ENCODE measurements around the gene SOX15.
A peak's percentile ranks its signal among the peaks of the same experiment; 100 is the strongest.

Gene SOX15

GRCh38 chr17:7550344-7550743 is 39.5 kb downstream of the SOX15 start:
- Histone ChIP-seq H3K4me2 (ENCODE audit: low read depth, low read length, poor library complexity, severe bottlenecking) (no peak overlapping the region), H2AFZ (ENCODE audit: low read length) (no peak overlapping the region), H3F3A (ENCODE audit: low read depth) (no peaks in the 10 kb centered on the region), H3K9ac (ENCODE audit: low read depth, low read length, poor library complexity, severe bottlenecking) (no peak overlapping the region), H4K20me1 (ENCODE audit: insufficient read depth, low read length, poor library complexity, severe bottlenecking) (no peaks in the 10 kb centered on the region), H3K4me3 (ENCODE audit: low read length, poor library complexity, severe bottlenecking) (no peak overlapping the region), H3K9me3 (ENCODE audit: insufficient read depth, low read depth, low read length) (no peaks in the 10 kb centered on the region), H3K27me3 (ENCODE audit: insufficient read depth, low read length, poor library complexity, severe bottlenecking) (no peaks in the 10 kb centered on the region), H3K79me2 (ENCODE audit: insufficient read depth, low read length) (no peaks in the 10 kb centered on the region), H3K9me2 (replicated peaks; ENCODE audit: low read depth, low read length) (no peaks in the 10 kb centered on the region), H3K4me1 (ENCODE audit: insufficient read depth, low read length, poor library complexity, severe bottlenecking) (peaks cover 4% of the 10 kb centered on the region), H3K36me3 (ENCODE audit: insufficient read depth, low read length) (no peaks in the 10 kb centered on the region)
- TF ChIP-seq EZH2phosphoT487 (IDR thresholded peaks at IDR 0.05; ENCODE audit: borderline replicate concordance) (no peak), CTCF (conservative IDR thresholded peaks at IDR 0.05; ENCODE audit: low read length) (no peak)

- Histone ChIP-seq H3K4me1 (ENCODE audit: insufficient read depth, low read length, poor library complexity, severe bottlenecking) (peaks cover 4% of the 10 kb centered on the region), H3K4me3 (ENCODE audit: low read length, poor library complexity, severe bottlenecking) (peak overlapping the region; percentile 70), H3K9me2 (replicated peaks; ENCODE audit: low read depth, low read length) (no peaks in the 10 kb centered on the region), H2AFZ (ENCODE audit: low read length) (peak overlapping the region; percentile 98; the same call in 1 of the 2 replicates), H3K27me3 (ENCODE audit: insufficient read depth, low read length, poor library complexity, severe bottlenecking) (no peaks in the 10 kb centered on the region), H3K79me2 (ENCODE audit: insufficient read depth, low read length) (no peaks in the 10 kb centered on the region), H3K9ac (ENCODE audit: low read depth, low read length, poor library complexity, severe bottlenecking) (no peak overlapping the region), H4K20me1 (ENCODE audit: insufficient read depth, low read length, poor library complexity, severe bottlenecking) (no peaks in the 10 kb centered on the region), H3K4me2 (ENCODE audit: low read depth, low read length, poor library complexity, severe bottlenecking) (peak overlapping the region; percentile 89), H3K9me3 (ENCODE audit: insufficient read depth, low read depth, low read length) (no peaks in the 10 kb centered on the region), H3K36me3 (ENCODE audit: insufficient read depth, low read length) (no peaks in the 10 kb centered on the region), H3F3A (ENCODE audit: low read depth) (no peaks in the 10 kb centered on the region)
- TF ChIP-seq EZH2phosphoT487 (IDR thresholded peaks at IDR 0.05; ENCODE audit: borderline replicate concordance) (no peak), CTCF (conservative IDR thresholded peaks at IDR 0.05; ENCODE audit: low read length) (no peak)
These were observed 40.4 kb downstream of the SOX15 start for GRCh38 chr17:7549401-7550055.

DNA sequence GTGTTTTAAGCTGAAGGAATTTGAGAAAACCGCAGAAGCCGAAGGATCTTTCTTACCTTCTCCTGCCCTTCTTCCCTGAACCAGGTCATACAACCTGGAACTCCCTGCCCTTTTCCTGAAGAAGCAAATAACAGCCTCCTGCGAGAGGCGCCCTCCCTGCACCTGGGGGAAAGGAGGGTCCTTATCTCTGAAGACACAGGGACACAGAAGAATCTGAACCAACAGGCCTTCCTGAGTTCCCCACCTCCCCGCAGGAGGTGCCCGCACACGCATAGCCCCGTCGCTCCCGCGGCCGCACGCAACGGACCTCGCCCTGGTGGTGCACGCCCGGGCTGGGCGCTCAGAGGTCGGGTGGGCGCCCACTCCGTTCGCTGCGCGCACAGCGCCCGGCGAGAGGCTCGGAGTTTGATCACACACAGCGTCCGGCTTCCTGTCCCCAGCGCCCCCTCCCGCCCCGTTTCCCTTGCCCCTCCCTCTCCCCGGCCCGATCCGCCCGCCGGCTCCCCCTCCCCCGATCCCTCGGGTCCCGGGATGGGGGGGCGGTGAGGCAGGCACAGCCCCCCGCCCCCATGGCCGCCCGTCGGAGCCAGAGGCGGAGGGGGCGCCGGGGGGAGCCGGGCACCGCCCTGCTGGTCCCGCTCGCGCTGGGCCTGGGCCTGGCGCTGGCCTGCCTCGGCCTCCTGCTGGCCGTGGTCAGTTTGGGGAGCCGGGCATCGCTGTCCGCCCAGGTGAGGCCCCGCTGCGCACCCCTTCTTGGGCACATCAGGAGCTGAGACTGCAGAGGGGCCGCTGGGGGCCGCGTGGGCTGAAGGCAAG is 41.1 kb downstream of the SOX15 start, which contains the start of gene TNFSF12:
Gene TNFSF12, plus strand, starts transcription at position 474 of the 816 bp plus-strand sequence. Its CDS starts 96 bp downstream, at position 570.
- Histone ChIP-seq H3K4me2 (ENCODE audit: low read depth, low read length, poor library complexity, severe bottlenecking) (peak within 1 kb of the TSS; percentile 89), H2AFZ (ENCODE audit: low read length) (peak within 1 kb of the TSS; percentile 98), H3F3A (ENCODE audit: low read depth) (no peaks in the 10 kb centered on the region), H4K20me1 (ENCODE audit: insufficient read depth, low read length, poor library complexity, severe bottlenecking) (no peaks in the 10 kb centered on the region), H3K36me3 (ENCODE audit: insufficient read depth, low read length) (no peaks in the 10 kb centered on the region), H3K79me2 (ENCODE audit: insufficient read depth, low read length) (no peaks in the 10 kb centered on the region), H3K4me1 (ENCODE audit: insufficient read depth, low read length, poor library complexity, severe bottlenecking) (peaks cover 4% of the 10 kb centered on the region), H3K9me2 (replicated peaks; ENCODE audit: low read depth, low read length) (no peaks in the 10 kb centered on the region), H3K9ac (ENCODE audit: low read depth, low read length, poor library complexity, severe bottlenecking) (peak within 1 kb of the TSS; percentile 45), H3K9me3 (ENCODE audit: insufficient read depth, low read depth, low read length) (no peaks in the 10 kb centered on the region), H3K4me3 (ENCODE audit: low read length, poor library complexity, severe bottlenecking) (peak within 1 kb of the TSS; percentile 70), H3K27me3 (ENCODE audit: insufficient read depth, low read length, poor library complexity, severe bottlenecking) (no peaks in the 10 kb centered on the region)
- TF ChIP-seq CTCF (conservative IDR thresholded peaks at IDR 0.05; ENCODE audit: low read length) (no peak), EZH2phosphoT487 (IDR thresholded peaks at IDR 0.05; ENCODE audit: borderline replicate concordance) (no peak)
